GM18868 (cell line): ENCODE data around the gene P2RX7.
"Not testable (repeated sequence)": the region's sequence is repeated elsewhere in the genome, so short reads cannot be mapped to it uniquely, and the experiment has no call there.

ENCODE experiments used
- ATAC-seq: cut with Tn5 transposase; IDR thresholded peaks from one replicate; pipeline ENCODE4 v1.9.1; 2021; ENCODE audit warnings: mild to moderate bottlenecking, moderate library complexity; ENCODE audit not compliant: unreplicated experiment

The P2RX7 gene

GRCh38 chr12:121170151-121170550 is 37.5 kb downstream of the P2RX7 start:
- no peak for ATAC-seq

DNA sequence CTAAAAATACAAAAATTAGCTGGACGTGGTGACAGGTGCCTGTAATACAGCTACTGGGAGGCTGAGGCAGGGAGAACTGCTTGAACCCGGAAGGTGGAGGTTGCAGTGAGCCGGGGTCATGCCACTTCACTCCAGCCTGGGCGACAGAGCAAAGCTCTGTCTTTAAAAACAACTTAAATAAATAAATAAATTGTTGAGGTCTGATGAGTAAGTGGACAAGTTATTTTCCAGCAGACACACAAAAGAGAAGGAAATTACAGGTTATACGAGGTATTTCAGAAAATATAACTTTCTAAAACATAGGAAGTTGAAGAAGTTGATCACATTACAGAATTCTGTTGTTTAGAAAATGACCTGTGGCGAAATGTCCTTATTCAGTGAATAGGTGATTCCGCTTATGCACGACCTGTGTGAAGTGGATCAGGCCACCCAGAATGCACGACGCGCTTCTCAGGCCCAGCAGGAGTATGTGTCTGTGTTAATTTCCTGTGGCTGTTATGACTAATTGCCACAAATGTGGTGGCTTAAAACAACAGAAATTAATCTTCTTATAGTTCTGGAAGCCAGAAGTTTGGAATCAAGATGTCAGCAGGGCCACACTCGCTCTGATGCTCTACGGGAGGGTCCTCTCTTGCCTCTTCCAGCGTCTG is 38.1 kb downstream of the P2RX7 start:
- ATAC-seq = no peak

- no peak for ATAC-seq
These were observed 39.5 kb downstream of the P2RX7 start for GRCh38 chr12:121172145-121172544.

GRCh38 chr12:121175383-121176119 is 42.9 kb downstream of the P2RX7 start:
- no peak for ATAC-seq

DNA sequence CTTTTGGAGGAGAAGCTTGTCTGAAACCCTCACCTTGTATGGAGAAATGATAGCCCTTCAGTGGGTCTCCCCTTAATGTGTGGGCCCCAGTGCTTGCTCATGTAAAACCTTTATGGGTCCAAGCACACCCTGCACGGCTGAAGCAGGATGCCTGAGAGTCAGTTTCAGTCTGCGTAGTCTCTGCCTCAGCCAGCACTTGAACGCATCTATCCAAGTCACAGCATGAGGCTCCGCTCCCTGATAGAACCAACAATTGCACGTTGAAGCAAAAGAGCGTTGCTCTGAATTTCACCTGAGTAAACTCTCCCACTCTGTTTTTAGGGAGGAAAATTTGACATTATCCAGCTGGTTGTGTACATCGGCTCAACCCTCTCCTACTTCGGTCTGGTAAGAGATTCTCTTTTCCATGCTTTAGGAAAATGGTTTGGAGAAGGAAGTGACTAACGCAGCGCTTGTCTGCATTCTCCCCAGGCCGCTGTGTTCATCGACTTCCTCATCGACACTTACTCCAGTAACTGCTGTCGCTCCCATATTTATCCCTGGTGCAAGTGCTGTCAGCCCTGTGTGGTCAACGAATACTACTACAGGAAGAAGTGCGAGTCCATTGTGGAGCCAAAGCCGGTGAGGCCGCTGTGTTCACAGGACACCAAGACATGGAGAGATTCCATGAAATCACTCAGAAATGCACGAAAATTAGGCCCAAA is 44.3 kb downstream of the P2RX7 start:
- no peak for ATAC-seq

- no peak for ATAC-seq
These were observed 48.5 kb downstream of the P2RX7 start for GRCh38 chr12:121181181-121181580.

- peak; percentile 56 for ATAC-seq
These were observed 49.7 kb downstream of the P2RX7 start for GRCh38 chr12:121182222-121182893.

- ATAC-seq = no peak
These were observed 51.7 kb downstream of the P2RX7 start for GRCh38 chr12:121184425-121184824.

GRCh38 chr12:121184984-121185889 is 52.6 kb downstream of the P2RX7 start:
- no peak for ATAC-seq

DNA sequence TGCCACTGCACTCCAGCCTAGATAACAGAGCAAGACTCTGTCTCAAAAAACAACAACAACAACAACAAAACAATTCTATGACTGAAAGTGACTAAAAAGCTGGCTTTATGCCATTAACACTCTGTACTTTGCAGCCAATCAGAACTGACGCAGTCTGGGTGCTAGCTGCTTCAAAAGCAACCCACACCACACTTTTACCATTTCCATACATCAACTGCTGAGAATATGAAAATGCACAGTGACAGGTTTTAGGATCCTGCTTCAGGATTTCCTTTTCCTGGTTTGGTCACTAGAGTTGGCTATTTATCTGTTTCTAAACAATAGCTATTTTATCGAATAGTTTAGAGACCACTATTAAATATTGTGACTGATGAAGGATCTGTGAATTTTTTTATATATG is 54.1 kb downstream of the P2RX7 start:
- no peak for ATAC-seq

- ATAC-seq = no peak
These were observed 54.8 kb downstream of the P2RX7 start for GRCh38 chr12:121187501-121187900.

- ATAC-seq = no peak
These were observed 55.6 kb downstream of the P2RX7 start for GRCh38 chr12:121188227-121188626.

GRCh38 chr12:121189131-121189530 is 56.5 kb downstream of the P2RX7 start:
- no peak for ATAC-seq

- no peak for ATAC-seq
These were observed 57.0 kb downstream of the P2RX7 start for GRCh38 chr12:121189619-121190155.

DNA sequence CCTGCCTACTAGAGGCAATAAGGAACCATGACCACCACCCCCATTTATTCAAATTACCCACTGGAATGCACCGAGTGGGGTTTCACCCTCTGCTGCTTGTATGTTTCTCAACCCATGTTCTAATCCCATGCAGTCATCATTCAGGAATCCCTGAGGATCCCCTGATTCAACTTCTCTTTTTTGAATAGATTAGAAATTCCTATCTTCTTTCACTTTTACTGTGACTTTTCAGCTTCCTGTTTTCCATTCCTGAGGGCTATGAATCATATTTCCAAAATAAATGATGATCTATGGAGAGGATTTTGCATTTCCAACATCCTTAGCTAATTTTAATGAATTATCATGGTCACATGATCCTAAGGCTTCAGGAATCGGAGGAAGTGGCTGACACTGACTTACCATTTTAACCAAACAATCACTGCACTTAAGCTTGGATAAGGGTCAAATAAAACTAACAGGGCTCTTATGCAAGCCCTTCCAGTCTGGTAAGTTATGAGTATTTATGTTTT is 57.9 kb downstream of the P2RX7 start:
- no peak for ATAC-seq

DNA sequence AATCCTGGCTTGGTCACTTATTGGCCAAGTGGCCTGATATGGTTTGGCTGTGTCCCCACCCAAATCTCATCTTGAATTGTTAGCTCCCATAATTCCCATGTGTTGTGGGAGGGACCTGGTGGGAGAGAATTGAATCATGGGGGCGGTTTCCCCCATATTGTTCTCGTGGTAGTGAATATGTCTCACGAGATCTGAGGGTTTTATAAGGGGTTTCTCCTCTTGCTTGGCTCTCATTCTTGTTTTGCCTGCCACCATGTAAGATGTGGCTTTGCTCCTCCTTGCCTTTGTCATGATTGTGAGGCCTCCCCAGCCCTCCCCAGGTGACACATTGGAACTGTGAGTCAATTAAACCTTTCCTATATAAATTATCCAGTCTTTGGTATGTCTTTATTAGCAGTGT is 58.5 kb downstream of the P2RX7 start:
- no peak for ATAC-seq

- ATAC-seq = no peak
These were observed 64.2 kb downstream of the P2RX7 start for GRCh38 chr12:121196902-121197301.

- no peak for ATAC-seq
These were observed 66.3 kb downstream of the P2RX7 start for GRCh38 chr12:121198949-121199348.

DNA sequence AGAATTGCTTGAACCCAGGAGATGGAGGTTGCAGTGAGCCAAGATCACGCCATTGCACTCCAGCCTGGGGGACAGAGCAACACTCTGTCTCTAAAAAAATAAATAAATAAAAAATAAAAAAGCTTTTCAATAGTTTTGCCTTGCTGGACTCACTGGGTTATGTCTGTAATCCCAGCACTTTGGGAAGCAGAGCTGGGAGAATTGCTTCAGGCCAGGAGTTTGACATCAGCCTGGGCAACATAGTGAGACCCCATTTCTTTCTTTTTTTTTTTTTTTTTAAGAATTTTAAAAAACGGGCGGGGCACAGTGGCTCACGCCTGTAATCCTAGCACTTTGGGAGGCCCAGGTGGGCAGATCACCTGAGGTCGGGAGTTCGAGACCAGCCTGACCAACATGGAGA is 68.5 kb downstream of the P2RX7 start:
- ATAC-seq = not testable (repeated sequence)
